Natural killer cell treated with Interleukin-12 subunit alpha and Interleukin-12 subunit beta and Interleukin-15 and Interleukin-18, amount 100 ng/mL, for 72 hours (primary cell): ENCODE results near the gene DOCK2. TPM values are rescaled to one million over a fixed set of nuclear protein-coding genes. Genes with fewer than 3 reads are reported as not detected.
A peak's percentile ranks its signal among the peaks of the same experiment; 100 is the strongest.
"Not testable (repeated sequence)": the region's sequence is repeated elsewhere in the genome, so short reads cannot be mapped to it uniquely, and the experiment has no call there.

Source experiments
- ATAC-seq, 2 donors: fragments of 150-1000 bp; cut with Tn5 transposase in 1 of 2; sonication (Bioruptor Pico), chemical (Tn5 transposase) in 1 of 2; 2 replicates each; pipeline ENCODE4 v1.10.0; 2021
- DNase-seq: peaks from one replicate; pipeline ENCODE4 v3.0.0; 2022; ENCODE audit warnings: low spot score
- H3K27ac Mint-ChIP-seq, 2 donors: 1 replicate in 1 of 2; 2 replicates in 1 of 2; pipeline ENCODE4 v1.8.0; 2022; ENCODE audit warnings: mixed read lengths in 2 of 2, mild to moderate bottlenecking in 1 of 2, moderate library complexity in 1 of 2
- H3K27me3 Mint-ChIP-seq, 2 donors: 1 replicate in 1 of 2; 2 replicates in 1 of 2; pipeline ENCODE4 v1.8.0; 2022; ENCODE audit warnings: mixed read lengths in 2 of 2
- H3K36me3 Mint-ChIP-seq: one replicate; pipeline ENCODE4 v1.8.0; 2022; ENCODE audit warnings: mixed read lengths
- H3K4me1 Mint-ChIP-seq, 2 donors: 1 replicate in 1 of 2; 2 replicates in 1 of 2; pipeline ENCODE4 v1.8.0; 2022; ENCODE audit warnings: low read depth in 2 of 2, mixed read lengths in 2 of 2, mild to moderate bottlenecking in 1 of 2
- H3K4me3 Mint-ChIP-seq: one replicate; pipeline ENCODE4 v1.8.0; 2022; ENCODE audit warnings: mixed read lengths
- H3K9me3 Mint-ChIP-seq: 2 replicates; pipeline ENCODE4 v1.8.0; 2022; ENCODE audit warnings: mixed read lengths
- total RNA-seq, 2 donors: library from RNA; stranded (reverse); gene quantifications; one replicate each; pipeline ENCODE4 v1.2.3, GENCODE V29; 2022

DOCK2 gene
- total RNA-seq, 2 donors from 2014 or later: 461 to 526 TPM

GRCh38 chr5:169765176-169765996, 128.3 kb downstream of the DOCK2 start:
- no peak for DNase-seq
- H3K4me3 Mint-ChIP-seq: no peak overlapping the region

DNA sequence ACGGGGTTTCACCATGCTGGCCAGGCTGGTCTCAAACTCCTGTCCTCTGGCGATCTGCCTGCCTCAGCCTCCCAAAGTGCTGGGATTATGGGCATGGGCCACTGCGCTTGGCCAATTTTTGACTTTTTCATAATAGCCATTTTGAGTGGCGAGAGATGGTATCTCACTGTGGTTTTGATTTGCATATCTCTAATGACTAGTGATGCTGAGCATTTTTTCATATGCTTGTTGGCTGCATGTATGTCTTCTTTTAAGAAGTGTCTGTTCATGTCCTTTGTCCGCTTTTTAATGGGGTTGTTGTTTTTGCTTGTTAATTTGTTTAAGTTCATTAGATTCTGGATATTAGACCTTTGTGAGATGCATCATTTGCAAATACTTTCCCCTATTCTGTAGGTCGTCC, 129.9 kb downstream of the DOCK2 start:
- not testable (repeated sequence) for H3K9me3 Mint-ChIP-seq, H3K27me3 Mint-ChIP-seq, DNase-seq, H3K27ac Mint-ChIP-seq, ATAC-seq, H3K4me3 Mint-ChIP-seq
- Mint-ChIP-seq H3K4me1 (peaks cover 20 to 23% of the 10 kb centered on the region in 2 donors), H3K36me3 (peaks cover 36% of the 10 kb centered on the region)

More at GRCh38 chr5:169765176-169765996, 128.3 kb downstream of the DOCK2 start:
- peak overlapping the region in 1 of 2 donors; percentile 54 for H3K27ac Mint-ChIP-seq
- H3K27me3 Mint-ChIP-seq: no peaks in the 10 kb centered on the region
- ATAC-seq: no peak
- H3K4me1 Mint-ChIP-seq: peaks cover 20 to 23% of the 10 kb centered on the region in 2 donors
- peaks cover 39% of the 10 kb centered on the region for H3K36me3 Mint-ChIP-seq
- no peaks in the 10 kb centered on the region for H3K9me3 Mint-ChIP-seq

GRCh38 chr5:169767938-169768337, 130.9 kb downstream of the DOCK2 start:
- H3K4me1 Mint-ChIP-seq: peaks cover 15 to 21% of the 10 kb centered on the region in 2 donors
- DNase-seq (no peak), ATAC-seq (no peak)
- no peaks in the 10 kb centered on the region for H3K27me3 Mint-ChIP-seq
- no peak overlapping the region for H3K27ac Mint-ChIP-seq
- H3K9me3 Mint-ChIP-seq: no peaks in the 10 kb centered on the region
- peaks cover 38% of the 10 kb centered on the region for H3K36me3 Mint-ChIP-seq
- no peak overlapping the region for H3K4me3 Mint-ChIP-seq

DNA sequence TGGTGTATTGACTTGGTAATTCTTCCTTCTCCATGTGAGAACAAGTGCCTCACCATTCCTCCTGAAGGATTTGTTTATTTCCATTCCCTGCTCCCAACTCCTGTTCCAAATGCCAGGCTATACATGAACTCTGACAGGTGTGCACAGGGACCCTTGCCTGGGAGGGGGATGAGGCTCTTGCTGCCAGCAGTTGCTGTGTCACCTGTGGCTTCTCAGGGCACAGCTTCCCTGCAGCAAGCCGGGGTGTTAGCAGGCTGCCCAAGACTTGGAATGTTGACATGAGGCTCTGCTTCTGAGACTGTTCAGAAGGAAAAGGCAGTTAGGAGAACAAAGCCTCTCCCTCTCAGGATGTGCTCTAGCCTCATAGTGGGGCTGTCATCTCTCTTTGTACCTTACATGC, 131.3 kb downstream of the DOCK2 start:
- Mint-ChIP-seq H3K36me3 (peaks cover 38% of the 10 kb centered on the region), H3K4me1 (peaks cover 15 to 23% of the 10 kb centered on the region in 2 donors), H3K27ac (peak overlapping the region in 1 of 2 donors; percentile 26), H3K27me3 (no peaks in the 10 kb centered on the region), H3K9me3 (no peaks in the 10 kb centered on the region), H3K4me3 (no peak overlapping the region)
- DNase-seq (no peak), ATAC-seq (no peak)

DNA sequence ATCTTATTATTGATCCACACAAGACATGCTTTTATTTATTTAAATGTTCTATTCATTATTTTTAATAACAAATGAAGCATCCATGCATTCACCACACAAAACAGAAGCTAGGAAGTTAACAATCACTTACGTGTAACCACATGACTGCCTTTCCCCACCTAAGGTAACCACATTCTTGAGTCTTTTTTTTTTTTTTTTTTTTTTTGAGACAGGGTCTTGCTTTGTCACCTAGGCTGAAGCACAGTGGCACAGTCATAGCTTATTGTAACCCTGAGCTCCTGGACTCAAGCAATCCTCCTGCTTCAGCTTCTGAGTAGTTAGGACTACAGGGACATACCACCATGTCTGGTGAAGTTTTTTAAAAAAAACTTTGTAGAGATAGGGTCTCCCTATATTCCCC, 133.0 kb downstream of the DOCK2 start:
- H3K27me3 Mint-ChIP-seq: no peaks in the 10 kb centered on the region
- no peak overlapping the region for H3K4me3 Mint-ChIP-seq
- DNase-seq: no peak
- ATAC-seq: no peak
- H3K4me1 Mint-ChIP-seq: peaks cover 15 to 25% of the 10 kb centered on the region in 2 donors
- H3K36me3 Mint-ChIP-seq: peaks cover 25% of the 10 kb centered on the region
- no peaks in the 10 kb centered on the region for H3K9me3 Mint-ChIP-seq
- H3K27ac Mint-ChIP-seq: no peak overlapping the region

- Mint-ChIP-seq H3K36me3 (peaks cover 15% of the 10 kb centered on the region), H3K4me1 (peaks cover 12 to 22% of the 10 kb centered on the region in 2 donors), H3K27ac (no peak overlapping the region), H3K4me3 (no peak overlapping the region), H3K27me3 (no peaks in the 10 kb centered on the region), H3K9me3 (no peaks in the 10 kb centered on the region)
- no peak for DNase-seq
- no peak for ATAC-seq
Observed at GRCh38 chr5:169772256-169772655, 135.2 kb downstream of the DOCK2 start.

DNA sequence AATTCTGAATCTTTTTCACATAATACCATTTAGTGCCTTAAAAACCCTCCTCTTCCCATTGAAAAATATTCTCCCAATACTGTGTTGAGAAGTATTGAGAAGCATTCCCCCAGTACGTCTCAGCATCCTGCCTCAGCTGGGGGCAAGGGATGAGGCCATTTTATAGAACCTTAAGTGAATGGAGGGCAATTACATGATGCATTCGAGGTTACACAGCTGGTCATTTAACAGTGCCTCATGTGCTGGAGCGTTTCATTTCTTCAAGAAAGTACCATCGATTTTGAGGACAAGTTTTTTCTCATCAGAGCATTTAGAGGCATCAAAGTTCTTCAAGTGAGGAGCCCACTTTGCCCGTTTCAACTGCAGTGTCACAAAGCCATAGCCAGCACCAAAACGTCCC, 135.6 kb downstream of the DOCK2 start:
- DNase-seq: no peak
- Mint-ChIP-seq H3K27me3 (no peaks in the 10 kb centered on the region), H3K4me1 (peaks cover 10 to 22% of the 10 kb centered on the region in 2 donors), H3K9me3 (no peaks in the 10 kb centered on the region), H3K27ac (no peak overlapping the region), H3K36me3 (peaks cover 12% of the 10 kb centered on the region), H3K4me3 (no peak overlapping the region)
- ATAC-seq: no peak

DNA sequence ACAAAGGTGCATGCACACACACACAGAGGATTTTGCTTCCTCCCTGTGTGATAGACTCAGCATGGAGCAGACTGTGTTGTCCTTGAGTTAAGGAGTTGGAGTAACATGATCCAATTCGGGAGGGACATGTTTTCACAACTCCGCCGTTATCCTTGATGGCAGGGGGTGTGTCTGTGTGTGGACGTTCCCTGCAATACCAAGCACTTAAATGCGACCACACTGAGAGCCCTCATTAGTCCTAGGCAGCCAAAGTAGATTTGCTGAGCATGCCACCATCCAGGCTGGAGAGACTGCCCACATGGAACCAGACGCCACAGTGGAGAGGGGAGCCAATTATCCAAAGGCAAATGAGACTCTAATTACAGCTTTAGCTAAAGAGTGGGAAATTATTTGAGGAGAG, 140.1 kb downstream of the DOCK2 start:
- Mint-ChIP-seq H3K36me3 (peaks cover 11% of the 10 kb centered on the region), H3K27ac (peak overlapping the region in 1 of 2 donors; percentile 37), H3K27me3 (no peaks in the 10 kb centered on the region), H3K9me3 (no peaks in the 10 kb centered on the region), H3K4me1 (peaks cover 14 to 31% of the 10 kb centered on the region in 2 donors), H3K4me3 (no peak overlapping the region)
- DNase-seq (no peak), ATAC-seq (no peak)

DNA sequence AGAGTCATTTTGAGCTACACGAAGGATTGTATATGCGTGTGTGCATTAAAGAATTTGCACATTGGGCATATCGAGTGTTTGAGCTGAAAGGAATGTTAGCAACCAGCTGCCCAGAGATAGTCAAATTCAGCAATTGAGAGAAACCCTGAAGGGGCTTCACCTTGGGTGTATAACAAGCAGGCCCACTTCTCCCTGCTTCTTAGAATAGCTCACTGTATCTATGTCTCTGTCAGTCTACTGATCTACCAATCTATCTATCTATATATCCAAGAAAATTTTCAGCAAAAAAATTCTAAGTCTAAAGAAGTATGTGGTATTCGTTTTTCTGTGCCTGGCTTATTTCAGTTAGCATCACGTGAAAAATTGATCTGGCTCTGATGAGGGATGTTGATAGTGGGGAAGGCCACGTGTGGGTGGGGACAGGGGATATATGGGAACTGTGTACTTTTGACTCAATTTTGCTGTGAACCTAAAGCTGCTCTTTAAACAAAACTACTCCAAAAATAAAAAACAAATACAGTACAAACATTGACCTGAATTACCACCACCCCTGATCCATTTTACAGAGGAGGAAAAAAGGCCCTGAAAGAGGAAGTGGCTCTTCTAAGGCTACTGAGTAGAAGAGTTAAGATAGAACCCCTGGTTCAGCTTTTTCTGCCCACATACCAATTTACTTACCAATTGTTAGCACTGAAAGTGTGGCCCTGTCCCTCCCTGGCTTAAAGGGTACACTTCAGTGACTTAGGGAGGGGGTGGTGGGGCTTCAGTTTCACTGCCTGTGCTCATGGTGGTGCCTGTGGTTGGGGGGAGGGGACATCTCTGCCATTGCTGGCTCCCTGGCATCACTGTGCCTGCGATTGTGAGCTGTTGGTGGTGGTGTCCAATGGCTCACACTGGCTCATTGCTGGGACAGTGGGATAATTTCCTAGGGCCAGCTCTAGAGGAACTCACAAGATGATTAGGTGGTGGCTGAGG, 141.8 kb downstream of the DOCK2 start:
- ATAC-seq: no peak
- no peak overlapping the region for H3K4me3 Mint-ChIP-seq
- peaks cover 11% of the 10 kb centered on the region for H3K36me3 Mint-ChIP-seq

DNA sequence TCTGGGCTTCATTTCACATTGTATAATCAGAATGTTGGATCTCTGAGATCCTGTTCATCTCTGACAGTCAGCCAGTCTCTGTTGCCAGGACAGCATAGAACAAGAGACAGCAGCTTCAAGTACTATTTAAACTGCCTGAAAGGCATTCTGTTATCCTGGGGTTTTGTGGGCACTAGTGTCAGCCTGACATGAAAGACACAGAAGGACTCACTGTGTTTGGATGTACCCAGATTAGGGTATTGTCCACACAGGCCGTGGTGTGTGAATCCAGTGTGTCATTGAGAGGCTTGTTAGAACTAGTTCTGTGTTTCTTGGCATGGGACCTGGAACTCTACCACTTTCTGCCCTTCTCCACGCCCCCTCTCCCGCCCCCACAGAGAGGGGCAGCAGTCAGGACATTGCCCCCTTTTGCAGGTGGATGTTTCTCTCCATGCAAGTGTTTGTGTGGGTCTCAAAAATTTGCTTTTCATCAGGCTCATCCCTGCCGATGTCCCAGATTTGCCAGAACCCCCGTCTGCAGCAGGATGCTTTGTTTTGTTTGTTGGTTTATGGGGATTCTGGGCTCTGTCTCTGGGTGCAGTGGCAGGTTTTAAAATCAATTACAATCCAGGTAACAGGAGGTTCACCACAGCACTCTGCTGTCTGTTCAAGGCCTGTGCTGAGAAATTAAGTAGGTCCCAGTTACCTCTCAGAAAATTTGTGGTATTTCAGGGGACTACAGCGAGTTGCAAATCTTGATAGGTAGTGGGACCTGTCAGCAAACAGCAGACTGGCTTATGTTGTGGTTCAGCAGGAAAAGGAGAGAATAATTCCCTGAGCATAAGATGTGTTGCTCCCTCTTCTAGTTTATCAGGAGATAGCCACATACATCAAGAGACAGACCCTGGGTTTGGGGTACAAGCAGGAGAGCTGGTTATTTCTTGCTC, 144.6 kb downstream of the DOCK2 start:
- no peak for ATAC-seq
- no peaks in the 10 kb centered on the region for H3K9me3 Mint-ChIP-seq

More for the DNA sequence above, 141.8 kb downstream of the DOCK2 start:
- Mint-ChIP-seq H3K9me3 (no peaks in the 10 kb centered on the region), H3K27me3 (no peaks in the 10 kb centered on the region), H3K27ac (peak overlapping the region in 1 of 2 donors; percentile 29), H3K4me1 (peaks cover 14 to 28% of the 10 kb centered on the region in 2 donors)
- DNase-seq: no peak

DNA sequence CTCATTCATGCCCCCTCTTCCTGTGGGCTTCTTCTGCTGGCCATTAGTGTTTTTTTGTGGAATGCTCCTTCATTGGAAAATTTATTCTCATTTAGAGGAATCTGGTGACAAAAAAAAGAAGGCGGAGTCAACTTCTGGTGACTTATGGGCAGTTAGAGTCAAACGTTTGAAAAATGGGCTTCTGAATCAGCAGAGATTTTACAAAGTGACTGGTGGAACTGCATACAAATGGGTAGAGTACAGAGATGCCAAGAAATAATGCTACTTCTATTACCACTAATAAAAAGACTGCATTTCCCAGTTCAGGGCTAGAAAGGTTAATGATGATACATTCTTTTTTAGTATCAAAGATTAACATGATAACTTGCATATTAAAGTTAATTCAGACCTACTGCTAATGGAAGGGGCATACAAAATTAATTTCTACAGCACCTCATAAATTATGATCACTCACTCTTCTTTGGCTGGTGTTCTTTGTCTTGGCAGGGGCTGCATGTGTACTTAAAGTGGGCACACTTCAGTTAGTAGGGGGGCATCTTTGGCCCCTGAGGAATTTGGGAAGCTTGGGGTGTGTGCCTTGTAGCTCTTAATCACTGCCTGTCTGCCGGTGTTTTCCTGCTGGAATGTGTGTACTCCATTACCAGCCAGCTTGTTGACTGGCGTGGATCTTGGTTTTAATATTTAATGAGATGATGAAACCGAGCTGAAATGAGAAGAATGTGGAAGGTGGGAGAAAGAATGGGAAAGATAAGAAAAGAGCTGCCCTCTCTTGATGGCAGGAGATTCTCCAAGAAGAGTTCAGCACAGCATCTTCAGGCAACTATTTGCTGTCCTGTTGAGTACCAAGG, 148.9 kb downstream of the DOCK2 start:
- ATAC-seq: no peak
- no peak overlapping the region for H3K27ac Mint-ChIP-seq
- no peak overlapping the region for H3K4me3 Mint-ChIP-seq
- DNase-seq: no peak
- H3K27me3 Mint-ChIP-seq: no peaks in the 10 kb centered on the region
- peaks cover 14 to 22% of the 10 kb centered on the region in 2 donors for H3K4me1 Mint-ChIP-seq
- H3K36me3 Mint-ChIP-seq: peaks cover 18% of the 10 kb centered on the region
- no peaks in the 10 kb centered on the region for H3K9me3 Mint-ChIP-seq

More for the DNA sequence above, 144.6 kb downstream of the DOCK2 start:
- DNase-seq: no peak
- no peak overlapping the region for H3K4me3 Mint-ChIP-seq
- no peaks in the 10 kb centered on the region for H3K27me3 Mint-ChIP-seq
- H3K4me1 Mint-ChIP-seq: peaks cover 14 to 30% of the 10 kb centered on the region in 2 donors
- peaks cover 17% of the 10 kb centered on the region for H3K36me3 Mint-ChIP-seq
- H3K27ac Mint-ChIP-seq: no peak overlapping the region

GRCh38 chr5:169788168-169788567, 151.1 kb downstream of the DOCK2 start:
- ATAC-seq (no peak), DNase-seq (no peak)
- Mint-ChIP-seq H3K4me1 (peaks cover 9 to 21% of the 10 kb centered on the region in 2 donors), H3K27ac (no peak overlapping the region), H3K36me3 (peaks cover 20% of the 10 kb centered on the region), H3K4me3 (no peak overlapping the region), H3K9me3 (no peaks in the 10 kb centered on the region), H3K27me3 (no peaks in the 10 kb centered on the region)
